OCI-LY3 (cell line): Measurements from ENCODE around the gene GCC1.

Source experiments
- H2AFZ ChIP-seq: fragments of 200-600, 300-600 bp; shearing (Covaris generic); 2 replicates; pipeline ENCODE4 v1.6.0; 2014; ENCODE audit warnings: antibody characterized with exemption, low read depth, low read length
- H3K27ac ChIP-seq: fragments of 200-600, 300-600 bp; sonication (generic); 2 replicates; pipeline ENCODE4 v1.5.1; 2014; ENCODE audit warnings: mild to moderate bottlenecking, low read length, moderate library complexity, mixed read lengths
- H3K27me3 ChIP-seq: fragments of 200-600, 300-600 bp; sonication (generic); 2 replicates; pipeline ENCODE4 v1.6.1; 2014; ENCODE audit warnings: low read depth, low read length, mixed read lengths
- H3K36me3 ChIP-seq: fragments of 200-600, 300-600 bp; sonication (generic); replicated peaks from 2 replicates; pipeline ENCODE3; 2014; ENCODE audit warnings: low read depth, low read length, mixed read lengths
- H3K4me1 ChIP-seq: fragments of 300-600, 200-600 bp; sonication (generic); 2 replicates; pipeline ENCODE4 v1.6.1; 2014; ENCODE audit warnings: low read length, mixed read lengths
- H3K4me2 ChIP-seq: fragments of 200-600, 300-600 bp; sonication (generic); 2 replicates; pipeline ENCODE4 v1.6.1; 2014; ENCODE audit warnings: low read length, mixed read lengths
- H3K4me3 ChIP-seq: fragments of 300-600, 200-600 bp; sonication (generic); 2 replicates; pipeline ENCODE4 v1.5.1; 2014; ENCODE audit warnings: antibody characterized with exemption, mild to moderate bottlenecking, low read length, moderate library complexity
- H3K79me2 ChIP-seq: fragments of 300-600, 200-600 bp; shearing (Covaris generic); 2 replicates; pipeline ENCODE4 v1.6.1; 2014; ENCODE audit warnings: mild to moderate bottlenecking, low read length, mixed read lengths
- H3K9ac ChIP-seq: fragments of 300-600, 200-600 bp; shearing (Covaris generic); 2 replicates; pipeline ENCODE4 v1.6.0; 2014; ENCODE audit warnings: mild to moderate bottlenecking, low read length, moderate library complexity
- H3K9me3 ChIP-seq: fragments of 200-600, 300-600 bp; shearing (Covaris generic); 2 replicates; pipeline ENCODE4 v1.6.1; 2014; ENCODE audit warnings: low read length, mixed read lengths; ENCODE audit not compliant: insufficient read depth
- H4K20me1 ChIP-seq: fragments of 200-600, 300-600 bp; sonication (generic); 2 replicates; pipeline ENCODE4 v1.6.1; 2016; ENCODE audit warnings: low read length, mixed read lengths; ENCODE audit not compliant: insufficient read depth
- EZH2phosphoT487 ChIP-seq: fragments of 200-600 bp; shearing (Covaris generic); IDR thresholded peaks from 2 replicates; pipeline ENCODE4 v1.6.1; 2018; ENCODE audit warnings: antibody characterized with exemption, mixed run types, low read depth
- TF ChIP-seq, protein P1 (sequence below): fragments of 200-600, 300-600 bp; sonication (generic); IDR thresholded peaks from 2 replicates; pipeline ENCODE4 v1.5.1; 2014; ENCODE audit warnings: antibody characterized with exemption, low read length, low read depth

Gene GCC1

GRCh38 chr7:127587663-127588018 is 2.2 kb upstream of the GCC1 start:
- Histone ChIP-seq H3K27me3 (no peaks in the 10 kb centered on the region), H3K4me3 (peak overlapping the region; percentile 96), H4K20me1 (0 out of 2 replicates have a peak, but pooled peaks cover 8% of the 10 kb centered on the region), H3K4me2 (peak overlapping the region; percentile 75), H3K36me3 (peaks cover 21% of the 10 kb centered on the region), H3K9ac (peak overlapping the region; percentile 73), H3K27ac (no peak overlapping the region), H3K79me2 (peaks cover 36% of the 10 kb centered on the region), H3K9me3 (no peaks in the 10 kb centered on the region), H2AFZ (peak overlapping the region; percentile 34; the same call in 1 of the 2 replicates), H3K4me1 (peaks cover 22% of the 10 kb centered on the region)
- no peak for TF ChIP-seq EZH2phosphoT487
- TF ChIP-seq, protein P1, sequence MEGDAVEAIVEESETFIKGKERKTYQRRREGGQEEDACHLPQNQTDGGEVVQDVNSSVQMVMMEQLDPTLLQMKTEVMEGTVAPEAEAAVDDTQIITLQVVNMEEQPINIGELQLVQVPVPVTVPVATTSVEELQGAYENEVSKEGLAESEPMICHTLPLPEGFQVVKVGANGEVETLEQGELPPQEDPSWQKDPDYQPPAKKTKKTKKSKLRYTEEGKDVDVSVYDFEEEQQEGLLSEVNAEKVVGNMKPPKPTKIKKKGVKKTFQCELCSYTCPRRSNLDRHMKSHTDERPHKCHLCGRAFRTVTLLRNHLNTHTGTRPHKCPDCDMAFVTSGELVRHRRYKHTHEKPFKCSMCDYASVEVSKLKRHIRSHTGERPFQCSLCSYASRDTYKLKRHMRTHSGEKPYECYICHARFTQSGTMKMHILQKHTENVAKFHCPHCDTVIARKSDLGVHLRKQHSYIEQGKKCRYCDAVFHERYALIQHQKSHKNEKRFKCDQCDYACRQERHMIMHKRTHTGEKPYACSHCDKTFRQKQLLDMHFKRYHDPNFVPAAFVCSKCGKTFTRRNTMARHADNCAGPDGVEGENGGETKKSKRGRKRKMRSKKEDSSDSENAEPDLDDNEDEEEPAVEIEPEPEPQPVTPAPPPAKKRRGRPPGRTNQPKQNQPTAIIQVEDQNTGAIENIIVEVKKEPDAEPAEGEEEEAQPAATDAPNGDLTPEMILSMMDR = no peak

DNA sequence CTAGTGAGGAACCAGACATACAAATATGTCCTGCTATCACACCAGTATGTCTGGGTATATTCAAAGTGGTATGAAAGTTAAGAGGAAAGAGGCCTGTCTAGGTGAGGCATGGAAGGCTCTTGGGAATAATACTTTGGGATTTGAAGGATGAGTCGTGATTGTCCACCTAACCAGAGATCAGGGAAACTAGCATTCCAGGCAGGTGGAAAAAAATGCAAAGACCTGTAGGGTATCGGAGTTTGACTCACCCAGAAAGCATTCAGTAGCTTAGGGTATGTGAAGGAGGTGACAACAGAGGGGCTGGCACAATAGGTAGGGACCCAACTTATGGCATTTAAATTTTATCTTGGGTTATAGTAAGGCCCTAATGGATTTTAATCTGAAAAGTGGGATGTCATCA is 950 bp upstream of the GCC1 start:
- H3K27me3 ChIP-seq = no peaks in the 10 kb centered on the region
- peaks cover 36% of the 10 kb centered on the region for H3K79me2 ChIP-seq
- H3K4me1 ChIP-seq = peaks cover 22% of the 10 kb centered on the region
- H3K27ac ChIP-seq = no peak overlapping the region
- peaks cover 28% of the 10 kb centered on the region for H3K36me3 ChIP-seq
- H3K4me2 ChIP-seq = no peak overlapping the region; the same call in 1 of the 2 replicates
- H2AFZ ChIP-seq = no peak overlapping the region
- 0 out of 2 replicates have a peak, but pooled peaks cover 8% of the 10 kb centered on the region for H4K20me1 ChIP-seq
- no peak overlapping the region for H3K9ac ChIP-seq
- H3K4me3 ChIP-seq = no peak overlapping the region
- no peaks in the 10 kb centered on the region for H3K9me3 ChIP-seq
- TF ChIP-seq, protein P1 = no peak
- no peak for TF ChIP-seq EZH2phosphoT487

- peaks cover 22% of the 10 kb centered on the region for H3K4me1 ChIP-seq
- no peak overlapping the region for H3K27ac ChIP-seq
- peaks cover 20% of the 10 kb centered on the region for H3K36me3 ChIP-seq
- no peaks in the 10 kb centered on the region for H3K9me3 ChIP-seq
- H3K79me2 ChIP-seq = peaks cover 36% of the 10 kb centered on the region
- no peaks in the 10 kb centered on the region for H3K27me3 ChIP-seq
- H2AFZ ChIP-seq = no peak overlapping the region
- 0 out of 2 replicates have a peak, but pooled peaks cover 10% of the 10 kb centered on the region for H4K20me1 ChIP-seq
- H3K9ac ChIP-seq = peak overlapping the region; percentile 68
- H3K4me3 ChIP-seq = peak overlapping the region; percentile 88
- peak overlapping the region; percentile 72 for H3K4me2 ChIP-seq
- no peak for TF ChIP-seq EZH2phosphoT487
- TF ChIP-seq, protein P1 = no peak
Observed at GRCh38 chr7:127584648-127585043, 750 bp downstream of the GCC1 start.

GRCh38 chr7:127582361-127582760 is 3.0 kb downstream of the GCC1 start:
- H3K9me3 ChIP-seq = no peaks in the 10 kb centered on the region
- no peak overlapping the region for H3K4me3 ChIP-seq
- H3K4me1 ChIP-seq = peaks cover 15% of the 10 kb centered on the region
- H3K27me3 ChIP-seq = no peaks in the 10 kb centered on the region
- no peak overlapping the region for H2AFZ ChIP-seq
- no peak overlapping the region for H3K9ac ChIP-seq
- no peak for TF ChIP-seq EZH2phosphoT487
- TF ChIP-seq, protein P1 = no peak
- 0 out of 2 replicates have a peak, but pooled peaks cover 5% of the 10 kb centered on the region for H4K20me1 ChIP-seq
- peaks cover 24% of the 10 kb centered on the region for H3K79me2 ChIP-seq
- H3K4me2 ChIP-seq = no peak overlapping the region
- peaks cover 20% of the 10 kb centered on the region for H3K36me3 ChIP-seq
- no peak overlapping the region for H3K27ac ChIP-seq
